Gastroesophageal sphincter (tissue), 3 donors: ENCODE measurements around the gene PUM1.

Experiments used
- EP300 ChIP-seq: sonication (generic); formaldehyde crosslinking; IDR thresholded peaks from one replicate; pipeline ENCODE4 v1.6.1; 2017; ENCODE audit warnings: antibody characterized with exemption, mild to moderate bottlenecking
- POLR2AphosphoS5 ChIP-seq: sonication (generic); formaldehyde crosslinking; IDR thresholded peaks from one replicate; pipeline ENCODE4 v1.6.1; 2017; ENCODE audit warnings: antibody characterized with exemption
- TF ChIP-seq, protein P1 (sequence below), 4 experiments: fragments of 200-600 bp in 2 of 4; fragments of 450-650 bp in 2 of 4; sonication (generic) in 1 of 4; IDR thresholded peaks; one replicate each; pipeline ENCODE4 v1.5.1; 2017 to 2019; ENCODE audit warnings: antibody characterized with exemption in 4 of 4, mild to moderate bottlenecking in 2 of 4, moderate library complexity in 2 of 4

DNA sequence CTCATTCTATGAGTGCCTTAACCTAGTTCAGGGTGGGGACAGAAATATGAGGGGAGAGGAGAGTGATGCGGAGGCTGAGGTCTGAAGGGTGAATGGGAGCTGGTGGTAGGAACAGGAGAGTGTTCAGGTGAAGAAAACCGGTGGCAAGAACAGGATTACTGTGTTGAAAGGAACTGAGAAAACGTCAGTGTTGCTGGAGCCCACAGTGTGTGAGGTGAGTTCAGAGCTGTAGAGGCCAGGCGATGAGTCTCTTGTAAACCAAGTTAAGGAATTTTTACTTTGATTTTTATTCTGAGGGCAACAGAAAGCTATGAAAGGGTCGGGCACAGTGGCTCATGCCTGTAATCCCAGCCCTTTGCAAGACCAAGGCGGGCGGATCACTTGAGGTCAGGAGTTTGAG is 45.3 kb upstream of the PUM1 start:
- TF ChIP-seq, protein P1, sequence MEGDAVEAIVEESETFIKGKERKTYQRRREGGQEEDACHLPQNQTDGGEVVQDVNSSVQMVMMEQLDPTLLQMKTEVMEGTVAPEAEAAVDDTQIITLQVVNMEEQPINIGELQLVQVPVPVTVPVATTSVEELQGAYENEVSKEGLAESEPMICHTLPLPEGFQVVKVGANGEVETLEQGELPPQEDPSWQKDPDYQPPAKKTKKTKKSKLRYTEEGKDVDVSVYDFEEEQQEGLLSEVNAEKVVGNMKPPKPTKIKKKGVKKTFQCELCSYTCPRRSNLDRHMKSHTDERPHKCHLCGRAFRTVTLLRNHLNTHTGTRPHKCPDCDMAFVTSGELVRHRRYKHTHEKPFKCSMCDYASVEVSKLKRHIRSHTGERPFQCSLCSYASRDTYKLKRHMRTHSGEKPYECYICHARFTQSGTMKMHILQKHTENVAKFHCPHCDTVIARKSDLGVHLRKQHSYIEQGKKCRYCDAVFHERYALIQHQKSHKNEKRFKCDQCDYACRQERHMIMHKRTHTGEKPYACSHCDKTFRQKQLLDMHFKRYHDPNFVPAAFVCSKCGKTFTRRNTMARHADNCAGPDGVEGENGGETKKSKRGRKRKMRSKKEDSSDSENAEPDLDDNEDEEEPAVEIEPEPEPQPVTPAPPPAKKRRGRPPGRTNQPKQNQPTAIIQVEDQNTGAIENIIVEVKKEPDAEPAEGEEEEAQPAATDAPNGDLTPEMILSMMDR (IDR thresholded peaks at IDR 0.05), result no peak
- TF ChIP-seq POLR2AphosphoS5 (no peak), EP300 (no peak)
